GM18873 (cell line): ENCODE measurements around the gene TLK1.
A peak's percentile ranks its signal among the peaks of the same experiment; 100 is the strongest.

Experiments used
- ATAC-seq: cut with Tn5 transposase; IDR thresholded peaks from one replicate; pipeline ENCODE4 v1.9.1; 2021; ENCODE audit warnings: mild to moderate bottlenecking, moderate library complexity, moderate number of reproducible peaks; ENCODE audit not compliant: unreplicated experiment, low FRiP score

TLK1 gene

GRCh38 chr2:170971071-170971470 lies 189.6 kb downstream of the TLK1 start:
- ATAC-seq = no peak

GRCh38 chr2:170969872-170970496 lies 190.7 kb downstream of the TLK1 start:
- ATAC-seq = no peak

DNA sequence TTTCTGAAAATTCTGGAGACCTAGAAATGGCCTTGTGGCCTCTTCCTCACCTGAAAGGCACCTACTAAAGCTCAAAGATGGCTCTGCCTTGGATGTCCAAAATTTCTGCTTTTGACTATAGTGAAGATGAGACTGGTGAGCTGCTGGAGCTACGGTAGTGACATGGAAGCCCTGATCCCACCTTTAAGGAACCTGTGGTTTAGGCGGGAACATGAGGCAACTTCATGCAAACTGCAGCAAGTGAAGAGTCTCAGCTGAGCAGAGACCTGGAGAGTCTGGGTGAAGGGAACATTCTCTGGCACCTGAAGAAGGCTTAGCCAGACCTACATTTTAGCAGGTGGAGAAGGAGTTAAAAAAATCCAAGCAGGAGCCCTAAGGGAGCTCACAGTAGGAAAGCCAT lies 191.7 kb downstream of the TLK1 start:
- no peak for ATAC-seq

- ATAC-seq = no peak
Measured at GRCh38 chr2:170968205-170969003, 192.3 kb downstream of the TLK1 start.

DNA sequence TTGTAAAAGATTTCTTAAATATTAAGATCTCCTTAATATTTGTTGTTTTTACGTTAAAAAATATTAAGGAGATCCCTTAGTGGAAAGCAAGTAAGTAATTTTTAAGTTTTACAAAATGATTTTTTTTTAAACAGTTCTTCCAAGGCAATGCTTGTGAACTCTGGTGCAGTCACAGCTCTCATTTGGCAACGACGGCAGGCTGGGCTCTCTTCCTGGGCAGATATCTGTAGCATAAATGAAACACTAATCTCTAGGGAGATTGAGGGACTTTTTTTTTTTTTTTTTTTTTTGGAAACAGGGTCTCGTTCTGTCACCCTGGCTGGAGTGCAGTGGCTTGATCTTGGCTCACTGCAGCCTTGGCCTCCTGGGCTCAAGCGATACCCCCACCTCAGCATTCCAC lies 193.1 kb downstream of the TLK1 start:
- ATAC-seq = no peak

DNA sequence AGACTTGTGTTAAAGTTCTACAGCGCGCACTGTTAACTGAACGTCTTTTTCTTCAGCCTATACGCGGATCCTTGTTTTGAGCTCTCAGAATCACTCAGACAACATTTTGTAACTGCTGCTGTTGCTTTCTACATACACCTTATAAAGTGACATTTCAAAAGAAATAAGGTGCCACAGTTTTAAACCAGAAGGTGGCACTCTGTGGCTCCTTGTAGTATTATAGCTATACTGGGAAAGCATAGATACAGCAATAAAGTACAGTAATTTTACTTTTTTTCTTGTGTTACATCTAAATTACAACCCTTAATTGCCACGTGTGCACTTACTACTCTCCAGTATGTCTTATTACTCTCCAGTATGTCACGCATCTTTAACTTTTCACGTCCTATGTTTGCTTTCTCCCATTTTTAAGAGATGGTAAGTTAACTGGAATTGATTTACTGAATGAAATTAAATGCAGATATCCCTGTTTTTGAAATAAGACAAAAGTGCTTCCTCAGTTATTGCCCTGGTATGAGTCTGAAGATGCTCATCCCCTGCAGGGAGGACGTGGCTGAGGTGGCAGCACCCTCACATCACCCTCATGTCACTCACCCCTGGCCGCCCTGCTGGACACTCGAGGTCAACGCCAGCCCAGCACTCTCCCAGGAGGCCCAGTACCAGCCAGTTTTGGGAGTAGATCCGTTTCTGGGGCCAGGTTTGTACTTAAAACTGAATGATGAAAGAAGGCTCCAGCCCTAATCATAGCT lies 193.9 kb downstream of the TLK1 start:
- no peak for ATAC-seq

- no peak for ATAC-seq
Measured at GRCh38 chr2:170965446-170966225, 195.1 kb downstream of the TLK1 start.

DNA sequence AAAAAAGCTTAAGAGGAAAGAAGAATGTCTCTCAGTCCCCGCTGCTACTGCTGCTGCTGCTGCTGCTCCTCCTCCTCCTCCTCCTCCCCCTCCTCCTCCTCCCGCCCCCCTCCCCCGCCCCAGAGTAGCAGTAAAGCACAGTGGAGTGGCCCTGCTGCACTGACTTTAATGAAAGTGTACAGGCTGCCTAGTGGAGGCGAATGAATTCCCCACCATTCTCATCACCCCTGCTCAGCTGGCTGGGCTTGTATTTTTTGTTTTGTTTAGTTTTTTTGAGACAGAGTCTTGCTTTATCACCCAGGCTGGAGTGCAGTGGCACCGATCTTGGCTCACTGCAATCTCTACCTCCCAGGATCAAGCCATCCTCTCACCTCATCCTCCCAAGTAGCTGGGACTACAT lies 197.3 kb downstream of the TLK1 start:
- no peak for ATAC-seq

DNA sequence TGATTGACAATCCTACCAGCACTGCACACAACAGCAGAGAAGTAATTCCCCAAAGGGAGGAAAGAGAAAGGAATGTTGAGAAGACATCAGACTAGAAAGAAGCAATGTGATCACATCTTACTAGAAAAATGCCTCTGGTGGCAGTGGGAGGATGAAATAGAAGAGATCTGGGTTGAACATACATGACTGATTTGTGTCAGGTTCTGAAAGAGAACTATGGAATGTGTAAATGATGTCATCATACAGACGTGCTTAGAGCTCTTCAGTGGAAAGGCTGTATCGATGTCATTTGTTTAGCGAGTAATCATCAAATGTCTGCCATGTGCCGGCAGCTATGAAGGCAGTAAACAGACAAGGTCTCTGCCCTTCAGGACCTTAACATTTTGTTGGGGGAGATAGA lies 206.8 kb downstream of the TLK1 start:
- no peak for ATAC-seq

GRCh38 chr2:170950221-170950761 lies 210.4 kb downstream of the TLK1 start:
- ATAC-seq = peak; percentile 84

- ATAC-seq = no peak
Measured at GRCh38 chr2:170949415-170949814, 211.3 kb downstream of the TLK1 start.

GRCh38 chr2:170944545-170944944 lies 216.1 kb downstream of the TLK1 start:
- ATAC-seq = no peak

DNA sequence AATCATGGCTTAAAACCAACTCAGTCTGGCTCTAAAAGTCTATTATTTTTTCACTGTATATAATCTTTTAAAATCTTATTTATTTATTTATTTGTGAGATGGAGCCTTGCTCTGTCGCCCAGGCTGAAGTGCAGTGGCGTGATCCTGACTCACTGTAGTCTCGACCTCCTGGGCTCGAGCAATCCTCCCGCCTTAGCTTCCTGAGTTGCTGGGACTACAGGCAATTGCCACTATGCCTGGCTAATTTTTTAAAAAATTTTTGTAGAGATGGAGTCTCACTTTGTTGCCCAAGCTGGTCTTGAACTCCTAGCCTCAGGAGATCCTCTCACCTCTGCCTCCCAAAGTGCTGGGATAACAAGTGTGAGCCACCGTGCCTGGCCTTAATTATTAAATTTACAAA lies 217.1 kb downstream of the TLK1 start:
- no peak for ATAC-seq

DNA sequence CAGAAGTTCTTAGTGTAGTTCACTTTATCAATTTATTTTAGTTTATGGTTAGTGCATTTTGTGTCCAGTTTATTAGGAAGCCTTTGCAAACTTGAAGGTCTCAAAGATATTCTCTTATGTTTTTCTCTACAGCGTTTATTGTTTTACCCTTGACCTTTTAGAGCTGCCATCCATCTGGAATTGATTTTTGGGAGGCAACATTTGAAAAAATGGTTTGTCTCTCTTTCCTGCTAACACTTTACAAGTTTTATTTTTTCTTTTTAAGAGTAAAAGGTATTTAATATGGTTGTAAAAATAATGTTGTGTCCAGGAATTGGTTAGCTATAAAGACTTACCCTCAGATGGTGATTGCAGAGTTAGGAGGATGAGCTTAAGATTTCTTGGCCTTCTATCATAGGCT lies 217.7 kb downstream of the TLK1 start:
- ATAC-seq = no peak

DNA sequence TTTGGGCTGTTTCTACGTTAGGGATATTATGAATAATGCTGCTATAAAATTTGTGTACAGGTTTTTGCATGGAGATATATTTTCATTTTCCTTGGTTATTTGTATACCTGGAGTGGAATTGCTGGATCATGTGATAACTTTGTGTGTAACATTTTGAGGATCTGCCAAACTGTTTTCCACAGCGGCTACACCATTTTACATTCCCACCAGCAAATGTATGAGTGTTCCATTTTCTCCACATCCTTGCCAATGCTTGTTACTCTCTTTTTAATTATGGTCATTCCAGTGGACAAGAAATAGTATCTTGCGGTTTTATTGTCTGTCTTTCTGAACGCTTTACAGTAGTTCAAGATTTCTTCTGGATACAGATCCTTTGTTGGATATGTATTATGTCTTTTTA lies 218.1 kb downstream of the TLK1 start:
- no peak for ATAC-seq
